ENCODE data around the gene LRP5.
"Not testable (repeated sequence)": the region's sequence is repeated elsewhere in the genome, so short reads cannot be mapped to it uniquely, and the experiment has no call there.

Gene LRP5

GRCh38 chr11:68388595-68389198, 76.3 kb downstream of the LRP5 start:
- Mint-ChIP-seq H3K9me3 (no peaks in the 10 kb centered on the region), H3K4me1 (peaks cover 3% of the 10 kb centered on the region), H3K27ac (no peak overlapping the region), H3K36me3 (peaks cover 12% of the 10 kb centered on the region), H3K27me3 (no peaks in the 10 kb centered on the region), H3K4me3 (no peak overlapping the region)
- CTCF ChIA-PET: interaction anchor here (1.2 kb wide), 1 partner anchor 118 kb away, joined by 3 read pairs; no protein-coding TSS in a partner anchor
- no peak for DNase-seq

DNA sequence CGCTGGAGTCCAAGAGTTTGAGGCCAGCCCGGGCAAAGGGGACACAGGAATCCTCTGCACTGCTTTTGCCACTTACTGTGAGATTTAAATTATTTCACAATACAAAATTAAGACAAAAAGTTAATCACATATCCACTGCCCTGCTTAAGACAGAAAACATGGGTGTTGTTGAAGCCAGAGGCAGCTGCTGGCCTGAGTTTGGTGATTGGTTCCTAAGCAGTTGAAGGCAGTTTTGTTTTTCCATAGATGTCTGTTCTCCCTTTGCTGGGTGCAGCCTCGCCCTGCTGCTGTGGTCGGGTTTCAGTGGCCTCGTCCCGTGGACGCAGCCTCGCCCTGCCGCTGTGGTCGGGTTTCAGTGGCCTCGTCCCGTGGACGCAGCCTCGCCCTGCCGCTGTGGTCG, 77.9 kb downstream of the LRP5 start:
- no peak for DNase-seq
- Mint-ChIP-seq H3K27ac (no peak overlapping the region), H3K36me3 (peaks cover 12% of the 10 kb centered on the region), H3K4me3 (no peak overlapping the region), H3K9me3 (no peaks in the 10 kb centered on the region), H3K27me3 (no peaks in the 10 kb centered on the region), H3K4me1 (no peaks in the 10 kb centered on the region)
- CTCF ChIA-PET: interaction anchor here (1.2 kb wide), 1 partner anchor 94 kb away, joined by 4 read pairs; no protein-coding TSS in a partner anchor

DNA sequence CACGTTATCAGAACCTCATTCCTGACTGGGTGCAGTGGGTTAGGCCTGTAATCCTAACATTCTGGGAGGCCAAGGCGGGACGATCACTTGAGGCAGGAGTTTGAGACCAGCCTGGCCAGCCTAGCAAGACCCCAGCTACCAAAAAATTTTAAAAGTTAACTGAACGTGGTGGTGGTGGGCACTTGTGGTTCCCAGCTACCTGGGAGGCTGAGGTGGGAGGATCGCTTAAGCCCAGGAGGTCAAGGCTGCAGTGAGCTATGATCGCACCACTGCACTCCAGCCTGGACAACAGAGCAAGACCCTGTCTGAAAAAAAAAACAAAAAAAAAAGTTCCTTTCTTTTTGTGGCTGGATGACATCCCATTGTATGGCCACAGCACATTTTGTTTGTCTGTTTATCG, 80.4 kb downstream of the LRP5 start:
- CTCF ChIA-PET: no interaction called here
- DNase-seq: no peak
- Mint-ChIP-seq H3K27ac (no peak overlapping the region), H3K4me3 (no peak overlapping the region), H3K4me1 (no peaks in the 10 kb centered on the region), H3K9me3 (no peaks in the 10 kb centered on the region), H3K36me3 (peaks cover 8% of the 10 kb centered on the region), H3K27me3 (no peaks in the 10 kb centered on the region)

GRCh38 chr11:68396516-68396915, 84.1 kb downstream of the LRP5 start:
- H3K36me3 Mint-ChIP-seq: peaks cover 2% of the 10 kb centered on the region
- DNase-seq: no peak
- no peaks in the 10 kb centered on the region for H3K27me3 Mint-ChIP-seq
- H3K4me1 Mint-ChIP-seq: no peaks in the 10 kb centered on the region
- no peak overlapping the region for H3K4me3 Mint-ChIP-seq
- no peak overlapping the region for H3K27ac Mint-ChIP-seq
- CTCF ChIA-PET: no interaction called here
- H3K9me3 Mint-ChIP-seq: no peaks in the 10 kb centered on the region

DNA sequence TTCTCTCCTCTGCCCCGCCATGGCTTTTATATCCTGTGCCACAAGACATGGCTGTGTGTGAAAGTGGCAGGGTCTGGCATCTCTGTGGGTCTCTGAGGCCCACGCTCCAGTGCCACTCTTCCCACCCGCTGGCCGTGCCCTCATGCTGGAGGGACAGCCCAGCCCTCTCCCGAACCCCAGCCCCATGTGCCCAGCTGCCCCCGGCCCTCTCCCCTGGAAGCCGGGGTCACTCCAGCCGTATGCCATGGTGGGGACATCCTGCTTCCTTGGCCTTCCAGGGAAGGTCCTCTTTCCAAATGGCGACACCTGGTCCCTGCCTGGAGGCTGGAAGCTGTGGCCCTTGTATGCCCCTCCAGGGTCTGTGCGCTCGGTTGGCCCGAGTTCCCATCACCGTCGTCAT, 84.9 kb downstream of the LRP5 start:
- H3K36me3 Mint-ChIP-seq: peaks cover 2% of the 10 kb centered on the region
- H3K27me3 Mint-ChIP-seq: no peaks in the 10 kb centered on the region
- no peaks in the 10 kb centered on the region for H3K9me3 Mint-ChIP-seq
- CTCF ChIA-PET: no interaction called here
- H3K4me1 Mint-ChIP-seq: no peaks in the 10 kb centered on the region
- no peak for DNase-seq
- H3K27ac Mint-ChIP-seq: no peak overlapping the region
- no peak overlapping the region for H3K4me3 Mint-ChIP-seq

- H3K4me3 Mint-ChIP-seq: no peak overlapping the region
- CTCF ChIA-PET: no interaction called here
- no peaks in the 10 kb centered on the region for H3K4me1 Mint-ChIP-seq
- H3K36me3 Mint-ChIP-seq: peaks cover 2% of the 10 kb centered on the region
- no peak for DNase-seq
- no peaks in the 10 kb centered on the region for H3K9me3 Mint-ChIP-seq
- no peak overlapping the region for H3K27ac Mint-ChIP-seq
- no peaks in the 10 kb centered on the region for H3K27me3 Mint-ChIP-seq
These were observed 86.8 kb downstream of the LRP5 start for GRCh38 chr11:68398995-68399851.

DNA sequence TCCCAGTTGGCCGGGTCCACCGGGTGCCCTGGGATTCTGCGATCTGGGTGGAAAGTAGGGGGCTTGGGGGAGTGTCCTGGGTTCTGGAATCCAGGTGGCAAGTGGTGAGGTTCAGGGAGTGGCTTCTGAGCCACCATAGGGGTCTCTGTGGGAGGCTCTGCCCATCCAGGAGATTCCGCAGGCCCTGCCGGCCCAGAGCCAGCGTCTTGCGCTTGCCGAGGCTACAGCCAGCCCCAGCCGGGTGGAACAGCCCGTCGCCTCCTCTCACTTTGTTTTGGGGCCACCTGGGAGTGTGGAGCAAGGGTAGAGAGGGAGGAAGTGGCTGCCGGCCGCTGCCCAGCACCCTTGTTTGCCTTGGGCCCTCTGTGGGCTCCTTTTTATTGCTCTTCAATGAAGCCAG, 87.5 kb downstream of the LRP5 start:
- no peaks in the 10 kb centered on the region for H3K27me3 Mint-ChIP-seq
- peaks cover 3% of the 10 kb centered on the region for H3K36me3 Mint-ChIP-seq
- no peak overlapping the region for H3K4me3 Mint-ChIP-seq
- DNase-seq: no peak
- H3K27ac Mint-ChIP-seq: no peak overlapping the region
- CTCF ChIA-PET: no interaction called here
- no peaks in the 10 kb centered on the region for H3K4me1 Mint-ChIP-seq
- H3K9me3 Mint-ChIP-seq: no peaks in the 10 kb centered on the region

DNA sequence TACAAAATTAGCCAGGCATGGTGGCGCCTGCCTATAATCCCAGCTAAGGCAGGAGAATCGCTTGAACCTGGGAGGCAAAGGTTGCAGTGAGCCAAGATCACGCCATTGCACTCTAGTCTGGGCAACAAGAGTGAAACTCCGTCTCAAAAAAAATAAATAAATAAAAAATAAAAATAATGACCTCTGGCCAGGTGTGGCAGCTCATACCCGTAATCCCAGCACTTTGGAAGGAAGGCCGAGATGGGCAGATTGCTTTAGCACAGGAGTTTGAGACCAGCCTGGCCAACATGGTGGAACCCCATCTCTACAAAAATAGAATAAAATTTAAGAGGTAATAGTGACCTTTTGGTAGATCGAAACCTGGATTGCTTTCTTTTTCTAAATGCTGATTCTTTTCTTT, 88.2 kb downstream of the LRP5 start:
- H3K4me3 Mint-ChIP-seq, H3K9me3 Mint-ChIP-seq, H3K27ac Mint-ChIP-seq, DNase-seq, H3K4me1 Mint-ChIP-seq, H3K27me3 Mint-ChIP-seq, H3K36me3 Mint-ChIP-seq, CTCF ChIA-PET: not testable (repeated sequence)

DNA sequence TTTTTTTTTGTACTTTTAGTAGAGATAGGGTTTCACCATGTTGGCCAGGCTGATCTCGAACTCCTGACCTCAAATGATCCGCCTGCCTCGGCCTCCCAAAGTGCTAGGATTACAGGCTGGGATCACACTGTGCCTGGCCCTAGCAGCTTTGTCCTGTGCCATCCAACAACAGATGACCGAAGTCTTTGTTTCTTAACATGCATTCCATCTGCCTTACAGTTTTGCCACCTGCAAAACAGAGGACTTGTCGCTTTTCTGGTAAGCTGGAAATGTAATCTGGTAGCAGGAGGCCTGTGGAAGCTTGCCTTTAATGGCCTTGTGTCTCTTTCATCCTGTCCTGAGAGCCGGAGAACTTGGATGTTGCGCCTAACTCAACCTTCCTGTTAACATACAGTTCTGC, 89.5 kb downstream of the LRP5 start:
- no peak overlapping the region for H3K27ac Mint-ChIP-seq
- CTCF ChIA-PET: no interaction called here
- no peak overlapping the region for H3K4me3 Mint-ChIP-seq
- H3K36me3 Mint-ChIP-seq: peaks cover 7% of the 10 kb centered on the region
- no peaks in the 10 kb centered on the region for H3K4me1 Mint-ChIP-seq
- H3K27me3 Mint-ChIP-seq: no peaks in the 10 kb centered on the region
- H3K9me3 Mint-ChIP-seq: no peaks in the 10 kb centered on the region
- DNase-seq: no peak

DNA sequence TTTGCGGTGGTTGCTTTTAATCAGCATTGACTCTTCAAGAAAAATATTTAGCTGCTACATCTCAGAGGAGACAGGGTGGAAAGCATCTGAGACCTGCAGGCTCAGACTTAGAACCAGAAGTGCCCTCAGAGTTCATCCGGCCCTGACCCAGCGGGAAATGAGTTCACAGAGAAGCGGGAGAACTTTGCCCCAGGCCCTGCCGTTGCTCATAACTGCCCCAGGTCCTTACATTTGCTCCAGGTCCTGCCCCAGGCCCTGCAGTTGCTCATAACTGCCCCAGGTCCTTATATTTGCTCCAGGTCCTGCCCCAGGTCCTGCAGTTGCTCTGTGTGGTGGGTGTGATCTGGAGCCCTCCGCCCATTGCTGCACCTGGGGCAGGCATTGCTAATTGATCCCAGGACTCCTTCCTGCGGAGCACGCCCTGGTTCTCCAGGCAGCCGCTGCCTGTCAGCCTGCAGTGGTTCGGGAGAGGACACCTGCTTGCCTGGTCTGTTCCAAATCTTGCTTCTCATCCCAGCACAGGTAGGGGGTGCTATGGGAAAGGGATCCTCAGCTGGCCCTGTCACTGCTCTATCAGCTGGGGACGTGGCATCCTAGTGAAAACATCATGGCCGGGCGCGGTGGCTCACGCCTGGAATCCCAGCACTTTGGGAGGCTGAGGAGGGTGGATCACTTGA, 90.1 kb downstream of the LRP5 start:
- no peak for DNase-seq
- Mint-ChIP-seq H3K4me1 (no peaks in the 10 kb centered on the region), H3K27ac (no peak overlapping the region), H3K9me3 (no peaks in the 10 kb centered on the region), H3K4me3 (no peak overlapping the region), H3K36me3 (peaks cover 8% of the 10 kb centered on the region), H3K27me3 (no peaks in the 10 kb centered on the region)
- CTCF ChIA-PET: no interaction called here

DNA sequence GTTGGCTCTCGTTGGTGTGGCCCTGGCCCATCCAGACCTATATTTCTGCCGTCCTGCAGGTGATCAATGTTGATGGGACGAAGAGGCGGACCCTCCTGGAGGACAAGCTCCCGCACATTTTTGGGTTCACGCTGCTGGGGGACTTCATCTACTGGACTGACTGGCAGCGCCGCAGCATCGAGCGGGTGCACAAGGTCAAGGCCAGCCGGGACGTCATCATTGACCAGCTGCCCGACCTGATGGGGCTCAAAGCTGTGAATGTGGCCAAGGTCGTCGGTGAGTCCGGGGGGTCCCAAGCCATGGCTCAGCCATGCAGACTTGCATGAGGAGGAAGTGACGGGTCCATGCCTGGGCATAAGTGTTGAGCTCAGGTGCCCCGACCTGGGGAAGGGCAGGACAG, 91.0 kb downstream of the LRP5 start:
- CTCF ChIA-PET: no interaction called here
- Mint-ChIP-seq H3K9me3 (no peaks in the 10 kb centered on the region), H3K4me3 (no peak overlapping the region), H3K36me3 (peaks cover 8% of the 10 kb centered on the region), H3K4me1 (no peaks in the 10 kb centered on the region), H3K27me3 (no peaks in the 10 kb centered on the region), H3K27ac (no peak overlapping the region)
- no peak for DNase-seq

GRCh38 chr11:68403831-68404230, 91.4 kb downstream of the LRP5 start:
- H3K27me3 Mint-ChIP-seq: no peaks in the 10 kb centered on the region
- no peaks in the 10 kb centered on the region for H3K4me1 Mint-ChIP-seq
- no peaks in the 10 kb centered on the region for H3K9me3 Mint-ChIP-seq
- H3K36me3 Mint-ChIP-seq: peaks cover 8% of the 10 kb centered on the region
- no peak overlapping the region for H3K27ac Mint-ChIP-seq
- CTCF ChIA-PET: no interaction called here
- H3K4me3 Mint-ChIP-seq: no peak overlapping the region
- DNase-seq: no peak

DNA sequence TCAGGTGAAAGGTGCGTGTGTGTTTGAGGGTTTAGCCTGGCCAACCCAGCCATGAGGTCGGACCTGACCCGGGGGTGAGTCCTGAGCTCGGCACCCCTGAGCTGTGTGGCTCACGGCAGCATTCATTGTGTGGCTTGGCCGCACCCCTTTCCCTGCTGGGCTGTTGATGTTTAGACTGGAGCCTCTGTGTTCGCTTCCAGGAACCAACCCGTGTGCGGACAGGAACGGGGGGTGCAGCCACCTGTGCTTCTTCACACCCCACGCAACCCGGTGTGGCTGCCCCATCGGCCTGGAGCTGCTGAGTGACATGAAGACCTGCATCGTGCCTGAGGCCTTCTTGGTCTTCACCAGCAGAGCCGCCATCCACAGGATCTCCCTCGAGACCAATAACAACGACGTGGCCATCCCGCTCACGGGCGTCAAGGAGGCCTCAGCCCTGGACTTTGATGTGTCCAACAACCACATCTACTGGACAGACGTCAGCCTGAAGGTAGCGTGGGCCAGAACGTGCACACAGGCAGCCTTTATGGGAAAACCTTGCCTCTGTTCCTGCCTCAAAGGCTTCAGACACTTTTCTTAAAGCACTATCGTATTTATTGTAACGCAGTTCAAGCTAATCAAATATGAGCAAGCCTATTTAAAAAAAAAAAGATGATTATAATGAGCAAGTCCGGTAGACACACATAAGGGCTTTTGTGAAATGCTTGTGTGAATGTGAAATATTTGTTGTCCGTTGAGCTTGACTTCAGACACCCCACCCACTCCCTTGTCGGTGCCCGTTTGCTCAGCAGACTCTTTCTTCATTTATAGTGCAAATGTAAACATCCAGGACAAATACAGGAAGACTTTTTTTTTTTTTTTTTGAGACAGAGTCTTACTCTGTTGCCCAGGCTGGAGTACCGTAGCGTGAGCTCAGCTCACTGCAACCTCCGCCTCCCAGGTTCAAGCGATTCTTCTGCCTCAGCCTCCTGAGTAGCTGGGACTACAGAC, 94.2 kb downstream of the LRP5 start:
- H3K9me3 Mint-ChIP-seq: no peaks in the 10 kb centered on the region
- CTCF ChIA-PET: no interaction called here
- peaks cover 12% of the 10 kb centered on the region for H3K36me3 Mint-ChIP-seq
- no peaks in the 10 kb centered on the region for H3K4me1 Mint-ChIP-seq
- H3K27ac Mint-ChIP-seq: no peak overlapping the region
- DNase-seq: no peak
- H3K27me3 Mint-ChIP-seq: no peaks in the 10 kb centered on the region
- H3K4me3 Mint-ChIP-seq: no peak overlapping the region

DNA sequence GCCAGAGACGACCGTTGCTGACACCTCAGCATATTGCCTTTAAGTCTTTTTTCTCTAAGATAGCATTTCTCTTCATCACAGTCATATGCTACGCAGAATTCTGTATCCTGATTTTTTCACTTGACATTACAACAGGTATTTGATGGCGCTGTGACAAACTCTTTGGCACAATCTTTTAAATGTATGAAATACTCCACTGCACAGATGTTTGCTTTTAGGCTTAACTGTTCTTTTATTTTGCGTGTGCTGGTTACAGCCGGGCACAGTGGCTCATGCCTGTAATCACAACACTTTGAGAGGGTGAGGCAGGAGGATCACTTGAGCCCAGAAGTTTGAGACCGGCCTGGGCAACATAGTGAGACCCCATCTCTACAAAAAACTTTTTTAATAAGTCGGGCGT, 96.1 kb downstream of the LRP5 start:
- H3K9me3 Mint-ChIP-seq: no peaks in the 10 kb centered on the region
- H3K27ac Mint-ChIP-seq: no peak overlapping the region
- H3K36me3 Mint-ChIP-seq: peaks cover 14% of the 10 kb centered on the region
- no peak for DNase-seq
- CTCF ChIA-PET: no interaction called here
- H3K4me3 Mint-ChIP-seq: no peak overlapping the region
- no peaks in the 10 kb centered on the region for H3K27me3 Mint-ChIP-seq
- no peaks in the 10 kb centered on the region for H3K4me1 Mint-ChIP-seq
